Stimulated activated CD8-positive, alpha-beta memory T cell treated with anti-CD3 and anti-CD28 coated beads, Interleukin-4, amount 100 ng/mL, for 1 hour (primary cell): ENCODE measurements around the gene SMARCAL1.

Experiments used
- DNase-seq, 2 donors: peaks; one replicate each; pipeline ENCODE4 v3.0.0-alpha.2; 2020; ENCODE audit warnings: low read depth in 2 of 2, low spot score in 1 of 2

Gene SMARCAL1

DNA sequence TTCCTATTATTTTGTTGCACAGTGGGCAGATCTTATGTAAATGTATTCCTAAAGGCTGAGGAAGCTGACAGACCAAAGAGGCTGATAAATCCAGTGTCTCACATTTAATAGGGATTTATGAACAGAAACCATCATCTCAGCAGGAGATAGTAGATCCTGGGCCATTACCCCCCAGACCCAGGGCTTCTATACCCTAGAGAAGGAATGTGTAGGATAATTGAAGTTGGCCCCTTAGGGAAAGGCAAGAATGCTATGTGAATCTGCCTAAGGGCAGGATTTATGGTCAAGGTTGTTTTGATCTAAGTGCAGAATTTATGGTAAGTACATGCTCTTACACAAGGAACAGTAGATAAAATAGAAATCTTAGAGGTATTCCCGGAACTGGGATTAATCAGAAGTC, 115.3 kb downstream of the SMARCAL1 start:
- no peak for DNase-seq

DNA sequence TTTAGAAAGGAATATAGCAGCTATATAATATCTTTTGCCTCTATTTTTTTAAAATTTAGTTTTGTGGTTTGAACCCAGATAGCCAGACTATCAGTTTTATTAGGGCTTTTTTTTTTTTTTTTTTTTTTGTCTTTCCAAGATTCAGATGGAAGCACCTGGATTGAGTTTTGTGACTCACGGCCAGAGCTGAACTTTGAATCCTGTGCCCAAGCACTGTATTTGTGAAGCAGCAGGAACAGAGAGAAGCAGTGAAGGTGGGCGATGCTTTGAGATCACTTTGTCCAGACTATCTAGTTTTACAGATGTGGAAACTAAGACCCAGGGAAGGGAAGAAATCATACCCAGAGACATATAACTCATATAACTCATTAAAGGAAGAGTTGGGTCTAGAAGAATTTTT, 120.3 kb downstream of the SMARCAL1 start:
- DNase-seq: no peak
